ENCODE data around the gene PLD3.

The PLD3 gene

GRCh38 chr19:40356681-40357595 is 8.4 kb downstream of the PLD3 start:
- DNase-seq (ENCODE audit: low read depth) = no peak
- no peak for TF ChIP-seq CTCF (IDR thresholded peaks at IDR 0.05; ENCODE audit: low read depth, low read length)
- H3K4me3 ChIP-seq (ENCODE audit: low read depth, low read length) = no peak overlapping the region

- TF ChIP-seq POLR2A (IDR thresholded peaks at IDR 0.05; ENCODE audit: extremely low read depth, insufficient read length) = no peak
- TF ChIP-seq MAX (IDR thresholded peaks at IDR 0.05; ENCODE audit: low read depth, low read length) = no peak
- TF ChIP-seq MYC (IDR thresholded peaks at IDR 0.05; ENCODE audit: low read depth, low read length) = no peak
- no peak for TF ChIP-seq CTCF (IDR thresholded peaks at IDR 0.05; ENCODE audit: low read depth, low read length)
- no peak overlapping the region for H3K4me3 ChIP-seq (ENCODE audit: low read depth, low read length)
- no peak for DNase-seq (ENCODE audit: low read depth)
Measured at GRCh38 chr19:40357640-40358039, 9.1 kb downstream of the PLD3 start.

GRCh38 chr19:40358773-40359172 is 10.3 kb downstream of the PLD3 start:
- DNase-seq (ENCODE audit: low read depth) = peak; percentile 83
- H3K4me3 ChIP-seq (ENCODE audit: low read depth, low read length) = no peak overlapping the region
- no peak for TF ChIP-seq MAX (IDR thresholded peaks at IDR 0.05; ENCODE audit: low read depth, low read length)
- TF ChIP-seq POLR2A (IDR thresholded peaks at IDR 0.05; ENCODE audit: extremely low read depth, insufficient read length) = no peak
- no peak for TF ChIP-seq MYC (IDR thresholded peaks at IDR 0.05; ENCODE audit: low read depth, low read length)
- no peak for TF ChIP-seq CTCF (IDR thresholded peaks at IDR 0.05; ENCODE audit: low read depth, low read length)

- no peak overlapping the region for H3K4me3 ChIP-seq (ENCODE audit: low read depth, low read length)
- no peak for TF ChIP-seq MAX (IDR thresholded peaks at IDR 0.05; ENCODE audit: low read depth, low read length)
- no peak for TF ChIP-seq CTCF (IDR thresholded peaks at IDR 0.05; ENCODE audit: low read depth, low read length)
- no peak for TF ChIP-seq MYC (IDR thresholded peaks at IDR 0.05; ENCODE audit: low read depth, low read length)
- TF ChIP-seq POLR2A (IDR thresholded peaks at IDR 0.05; ENCODE audit: extremely low read depth, insufficient read length) = no peak
- DNase-seq (ENCODE audit: low read depth) = no peak
Measured at GRCh38 chr19:40360020-40360707, 11.7 kb downstream of the PLD3 start.

GRCh38 chr19:40360708-40361241 is 12.3 kb downstream of the PLD3 start:
- TF ChIP-seq MYC (IDR thresholded peaks at IDR 0.05; ENCODE audit: low read depth, low read length) (no peak), CTCF (IDR thresholded peaks at IDR 0.05; ENCODE audit: low read depth, low read length) (no peak), POLR2A (IDR thresholded peaks at IDR 0.05; ENCODE audit: extremely low read depth, insufficient read length) (no peak), MAX (IDR thresholded peaks at IDR 0.05; ENCODE audit: low read depth, low read length) (no peak)
- H3K4me3 ChIP-seq (ENCODE audit: low read depth, low read length) = no peak overlapping the region
- peak; percentile 37 for DNase-seq (ENCODE audit: low read depth)
